ENCODE data around the gene ASAP2. TPM values are rescaled to one million over a fixed set of nuclear protein-coding genes. Genes with fewer than 3 reads are reported as not detected.
"Not testable (repeated sequence)": the region's sequence is repeated elsewhere in the genome, so short reads cannot be mapped to it uniquely, and the experiment has no call there.

Gene ASAP2
- total RNA-seq, 1 donor from 2014 or later = 68.6 TPM

GRCh38 chr2:9251154-9252001 is 44.8 kb downstream of the ASAP2 start:
- peak; percentile 83 for DNase-seq (ENCODE audit: low read depth)

GRCh38 chr2:9252002-9252357 is 45.4 kb downstream of the ASAP2 start:
- DNase-seq (ENCODE audit: low read depth) = no peak

- no peak for DNase-seq (ENCODE audit: low read depth)
Measured at GRCh38 chr2:9255416-9255815, 48.8 kb downstream of the ASAP2 start.

- no peak for DNase-seq (ENCODE audit: low read depth)
Measured at GRCh38 chr2:9256147-9256546, 49.5 kb downstream of the ASAP2 start.

- no peak for DNase-seq (ENCODE audit: low read depth)
Measured at GRCh38 chr2:9256570-9257043, 50.0 kb downstream of the ASAP2 start.

GRCh38 chr2:9258501-9258900 is 51.9 kb downstream of the ASAP2 start:
- DNase-seq (ENCODE audit: low read depth) = no peak

- DNase-seq (ENCODE audit: low read depth) = no peak
Measured at GRCh38 chr2:9258953-9259399, 52.4 kb downstream of the ASAP2 start.

- no peak for DNase-seq (ENCODE audit: low read depth)
Measured at GRCh38 chr2:9260464-9260918, 53.9 kb downstream of the ASAP2 start.

GRCh38 chr2:9261231-9261883 is 54.7 kb downstream of the ASAP2 start:
- DNase-seq (ENCODE audit: low read depth) = no peak

- no peak for DNase-seq (ENCODE audit: low read depth)
Measured at GRCh38 chr2:9262671-9263171, 56.1 kb downstream of the ASAP2 start.

GRCh38 chr2:9263428-9263827 is 56.8 kb downstream of the ASAP2 start:
- DNase-seq (ENCODE audit: low read depth) = no peak

- DNase-seq (ENCODE audit: low read depth) = no peak
Measured at GRCh38 chr2:9264301-9264700, 57.7 kb downstream of the ASAP2 start.

- DNase-seq (ENCODE audit: low read depth) = no peak
Measured at GRCh38 chr2:9266711-9267110, 60.1 kb downstream of the ASAP2 start.

- not testable (repeated sequence) for DNase-seq (ENCODE audit: low read depth)
Measured at GRCh38 chr2:9267286-9267685, 60.7 kb downstream of the ASAP2 start.

- DNase-seq (ENCODE audit: low read depth) = no peak
Measured at GRCh38 chr2:9268301-9269080, 61.9 kb downstream of the ASAP2 start.

- DNase-seq (ENCODE audit: low read depth) = no peak
Measured at GRCh38 chr2:9269295-9269694, 62.7 kb downstream of the ASAP2 start.

GRCh38 chr2:9269695-9270360 is 63.2 kb downstream of the ASAP2 start:
- no peak for DNase-seq (ENCODE audit: low read depth)

- DNase-seq (ENCODE audit: low read depth) = no peak
Measured at GRCh38 chr2:9271091-9271490, 64.5 kb downstream of the ASAP2 start.

- no peak for DNase-seq (ENCODE audit: low read depth)
Measured at GRCh38 chr2:9271691-9272090, 65.1 kb downstream of the ASAP2 start.

- DNase-seq (ENCODE audit: low read depth) = no peak
Measured at GRCh38 chr2:9273486-9274130, 67.0 kb downstream of the ASAP2 start.
